Lower leg skin (tissue), 3 donors: Measurements from ENCODE around the gene GNG12.

Source experiments
- CTCF ChIP-seq, 3 donors: fragments of 450-650 bp; IDR thresholded peaks; one replicate each; pipeline ENCODE4 v1.5.1; 2016; ENCODE audit warnings: antibody characterized with exemption in 3 of 3, mild to moderate bottlenecking in 3 of 3, moderate library complexity in 2 of 3
- POLR2A ChIP-seq, 2 donors: fragments of 450-650 bp; IDR thresholded peaks; one replicate each; pipeline ENCODE4 v1.6.1; 2016 to 2017; ENCODE audit warnings: antibody characterized with exemption in 2 of 2, mild to moderate bottlenecking in 1 of 2, moderate library complexity in 1 of 2

- TF ChIP-seq CTCF (IDR thresholded peaks at IDR 0.05) (no peak), POLR2A (IDR thresholded peaks at IDR 0.05) (no peak)
These were observed 16.9 kb upstream of the GNG12 start for GRCh38 chr1:67850151-67850551.
